GM23338 (cell line): ENCODE data around the gene PROX2. TPM values are rescaled to one million over a fixed set of nuclear protein-coding genes. Genes with fewer than 3 reads are reported as not detected.

ENCODE experiments used
- ATAC-seq: fragments of 200-7000 bp; cut with Tn5 transposase; 3 replicates; pipeline ENCODE4 v1.9.1; 2020
- DNase-seq: peaks from one replicate; pipeline ENCODE4 v3.0.0-alpha.2; 2015; ENCODE audit warnings: low spot score
- H2AFZ ChIP-seq: fragments of 200-600 bp; sonication (generic); 2 replicates; pipeline ENCODE4 v1.8.0; 2016; ENCODE audit warnings: antibody characterized with exemption, mild to moderate bottlenecking, moderate library complexity
- H3F3A ChIP-seq: fragments of 200-600 bp; sonication (generic); replicated peaks from 2 replicates; pipeline ENCODE4 v1.8.0; 2017; ENCODE audit warnings: antibody characterized with exemption, mixed run types, low read depth
- H3K27ac ChIP-seq: fragments of 200-600 bp; sonication (generic); 2 replicates; pipeline ENCODE4 v1.6.1; 2016; ENCODE audit warnings: low read depth
- H3K27me3 ChIP-seq: fragments of 200-600 bp; sonication (generic); 2 replicates; pipeline ENCODE4 v1.8.0; 2016; ENCODE audit warnings: mild to moderate bottlenecking, mixed run types, moderate library complexity; ENCODE audit not compliant: insufficient read depth
- H3K36me3 ChIP-seq: fragments of 200-600 bp; sonication (generic); 2 replicates; pipeline ENCODE4 v1.8.0; 2016; ENCODE audit warnings: mild to moderate bottlenecking; ENCODE audit not compliant: insufficient read depth
- H3K4me1 ChIP-seq: fragments of 200-600 bp; sonication (generic); 2 replicates; pipeline ENCODE4 v1.8.0; 2016; ENCODE audit warnings: mild to moderate bottlenecking, moderate library complexity; ENCODE audit not compliant: insufficient read depth
- H3K4me2 ChIP-seq: fragments of 200-600 bp; sonication (generic); 2 replicates; pipeline ENCODE4 v1.7.1; 2017; ENCODE audit warnings: mixed run types
- H3K4me3 ChIP-seq: fragments of 200-600 bp; sonication (generic); 2 replicates; pipeline ENCODE4 v1.6.1; 2016; ENCODE audit warnings: mixed run types
- H3K79me2 ChIP-seq: fragments of 200-600 bp; sonication (generic); replicated peaks from 2 replicates; pipeline ENCODE4 v1.8.0; 2017; ENCODE audit warnings: mild to moderate bottlenecking; ENCODE audit not compliant: insufficient read depth
- H3K9me2 ChIP-seq: fragments of 200-600 bp; sonication (generic); 2 replicates; pipeline ENCODE4 v1.8.0; 2017; ENCODE audit not compliant: insufficient read depth
- H4K20me1 ChIP-seq: fragments of 200-600 bp; sonication (generic); replicated peaks from 2 replicates; pipeline ENCODE4 v1.8.0; 2017; ENCODE audit warnings: mild to moderate bottlenecking; ENCODE audit not compliant: insufficient read depth
- H3K27ac Mint-ChIP-seq: 2 replicates; pipeline ENCODE4 v1.8.0; 2020; ENCODE audit warnings: inconsistent platforms, mild to moderate bottlenecking, moderate library complexity, mixed read lengths
- H3K27me3 Mint-ChIP-seq: 3 replicates; pipeline ENCODE4 v1.8.0; 2022; ENCODE audit warnings: low read depth, mild to moderate bottlenecking, moderate library complexity, mixed read lengths, inconsistent platforms; ENCODE audit not compliant: insufficient read depth, poor library complexity
- H3K36me3 Mint-ChIP-seq: 3 replicates; pipeline ENCODE4 v1.8.0; 2021; ENCODE audit warnings: low read depth, mild to moderate bottlenecking, inconsistent platforms, moderate library complexity, mixed read lengths
- H3K4me1 Mint-ChIP-seq: 3 replicates; pipeline ENCODE4 v1.8.0; 2020; ENCODE audit warnings: mild to moderate bottlenecking, inconsistent platforms, mixed read lengths
- H3K4me3 Mint-ChIP-seq: 3 replicates; pipeline ENCODE4 v1.8.0; 2021; ENCODE audit warnings: moderate library complexity, mild to moderate bottlenecking, inconsistent platforms, mixed read lengths
- H3K9me3 Mint-ChIP-seq: 3 replicates; pipeline ENCODE4 v1.8.0; 2020; ENCODE audit warnings: moderate library complexity, mild to moderate bottlenecking, inconsistent platforms, mixed read lengths
- CREB1 ChIP-seq: fragments of 250-450 bp; sonication (Bioruptor Pico); IDR thresholded peaks from 2 replicates; pipeline ENCODE4 v1.5.0; 2020; ENCODE audit warnings: low read depth, mild to moderate bottlenecking, moderate library complexity
- CTCF ChIP-seq, 2 experiments: fragments of 200-600 bp in 1 of 2; sonication (generic) in 1 of 2; conservative IDR thresholded peaks; 2 replicates each; pipeline versions ENCODE4 v1.5.1 to v1.6.1; 2016 to 2017; ENCODE audit warnings: antibody characterized with exemption in 2 of 2, low read depth in 2 of 2, mild to moderate bottlenecking in 2 of 2, moderate library complexity in 1 of 2
- ETS1 ChIP-seq: IDR thresholded peaks from 2 replicates; pipeline ENCODE4 v1.6.1; 2016; ENCODE audit warnings: antibody characterized with exemption
- EZH2 ChIP-seq: fragments of 200-600 bp; sonication (generic); IDR thresholded peaks from one replicate; pipeline ENCODE4 v1.8.0; 2017; ENCODE audit warnings: antibody characterized with exemption, mild to moderate bottlenecking, low read depth; ENCODE audit not compliant: unreplicated experiment
- EZH2phosphoT487 ChIP-seq: fragments of 200-600 bp; sonication (generic); IDR thresholded peaks from one replicate; pipeline ENCODE4 v1.8.1; 2018; ENCODE audit warnings: antibody characterized with exemption; ENCODE audit not compliant: unreplicated experiment
- JUNB ChIP-seq: IDR thresholded peaks from one replicate; pipeline ENCODE4 v1.6.1; 2016; ENCODE audit warnings: antibody characterized with exemption; ENCODE audit not compliant: unreplicated experiment
- NANOG ChIP-seq: IDR thresholded peaks from 2 replicates; pipeline ENCODE4 v1.6.1; 2016; ENCODE audit warnings: antibody characterized with exemption, borderline replicate concordance
- POLR2AphosphoS5 ChIP-seq: IDR thresholded peaks from 2 replicates; pipeline ENCODE4 v1.6.1; 2016; ENCODE audit warnings: antibody characterized with exemption, low read depth
- REST ChIP-seq: IDR thresholded peaks from one replicate; pipeline ENCODE4 v1.6.1; 2018; ENCODE audit warnings: antibody characterized with exemption; ENCODE audit not compliant: unreplicated experiment
- STAT1 ChIP-seq: IDR thresholded peaks from one replicate; pipeline ENCODE4 v1.6.1; 2016; ENCODE audit warnings: antibody characterized with exemption; ENCODE audit not compliant: unreplicated experiment
- ZNF114 ChIP-seq: fragments of 250-450 bp; sonication (Bioruptor Pico); IDR thresholded peaks from 2 replicates; pipeline ENCODE4 v1.5.0; 2020; ENCODE audit warnings: mild to moderate bottlenecking, moderate library complexity
- ZNF331 ChIP-seq: fragments of 250-450 bp; sonication (Bioruptor Pico); IDR thresholded peaks from 2 replicates; pipeline ENCODE4 v1.5.0; 2020; ENCODE audit warnings: low read depth, mild to moderate bottlenecking, moderate library complexity
- ZNF462 ChIP-seq: fragments of 250-450 bp; sonication (Bioruptor Pico); IDR thresholded peaks from 2 replicates; pipeline ENCODE4 v1.5.0; 2020; ENCODE audit warnings: mild to moderate bottlenecking, moderate library complexity
- polyA plus RNA-seq: library from polyadenylated mRNA; unstranded; fragments of >200 nt; fragmentation: Nextera tagmentation; extraction: Ambion mirVana; gene quantifications from 2 replicates; pipeline ENCODE4 v1.2.1, GENCODE V29; 2016
- total RNA-seq: library from RNA; depleted of rRNA; stranded (reverse); fragments of >200 nt; shearing (Covaris generic); gene quantifications from 2 replicates; pipeline ENCODE4 v1.2.3, GENCODE V29; 2014

PROX2 gene
- total and polyA plus RNA-seq, 2 experiments from 2014 or later, result 0.06 TPM; not detected in 1

- Histone ChIP-seq H3K4me2 (no peak overlapping the region), H3K4me1 (no peaks in the 10 kb centered on the region), H4K20me1 (0 out of 2 replicates have a peak, but pooled peaks cover 4% of the 10 kb centered on the region), H3K9me2 (no peaks in the 10 kb centered on the region), H2AFZ (no peak overlapping the region), H3K27me3 (no peaks in the 10 kb centered on the region), H3F3A (no peaks in the 10 kb centered on the region), H3K27ac (no peak overlapping the region), H3K79me2 (no peaks in the 10 kb centered on the region), H3K36me3 (no peaks in the 10 kb centered on the region), H3K4me3 (no peak overlapping the region)
- H3K4me3 Mint-ChIP-seq, result no peak overlapping the region
- TF ChIP-seq ZNF462 (CRISPR knock-in tag) (no peak), ZNF331 (CRISPR knock-in tag) (no peak), ETS1 (no peak), JUNB (no peak), EZH2 (no peak), REST (no peak), EZH2phosphoT487 (no peak), ZNF114 (CRISPR knock-in tag) (no peak), CTCF (conservative IDR thresholded peaks at IDR 0.05; ENCODE audit: low read depth in 2 of 2) (no peak), NANOG (no peak), STAT1 (no peak), CREB1 (CRISPR knock-in tag) (no peak), POLR2AphosphoS5 (no peak)
- DNase-seq (no peak), ATAC-seq (no peak)
- H3K4me1 Mint-ChIP-seq, result no peaks in the 10 kb centered on the region
- H3K27ac Mint-ChIP-seq, result no peak overlapping the region
- peaks cover 3% of the 10 kb centered on the region; the same call in 2 of the 3 replicates for H3K36me3 Mint-ChIP-seq
- H3K27me3 Mint-ChIP-seq, result peaks cover 5% of the 10 kb centered on the region
- H3K9me3 Mint-ChIP-seq, result no peaks in the 10 kb centered on the region
Observed at GRCh38 chr14:74911221-74911620, 35.3 kb upstream of the PROX2 start.
